Activated B cell treated with CpG ODN at 0.5 μM for 24 hours (primary cell): ENCODE data around the gene RPN2. TPM values are rescaled to one million over a fixed set of nuclear protein-coding genes. Genes with fewer than 3 reads are reported as not detected.
A peak's percentile ranks its signal among the peaks of the same experiment; 100 is the strongest.

Experiments used
- ATAC-seq: fragments of 200-7000 bp; cut with Tn5 transposase; one replicate; pipeline ENCODE4 v1.10.0; 2021; ENCODE audit warnings: low read depth, mild to moderate bottlenecking, moderate library complexity
- CTCF ChIA-PET: fragments of 350-600 bp; sonication (Branson Sonifier 250); formaldehyde crosslinking; loops from one replicate; lab custom pipeline; 2021; ENCODE audit warnings: antibody characterized with exemption; lab: Charles Lee
- POLR2A ChIA-PET: fragments of 350-600 bp; sonication (Branson Sonifier 250); formaldehyde crosslinking; loops from one replicate; lab custom pipeline; 2021; ENCODE audit warnings: antibody characterized with exemption; lab: Charles Lee
- DNase-seq: peaks from one replicate; pipeline ENCODE4 v3.0.0; 2022
- H3K27ac Mint-ChIP-seq: one replicate; pipeline ENCODE4 v1.8.0; 2020; ENCODE audit warnings: mixed read lengths
- H3K27me3 Mint-ChIP-seq: one replicate; pipeline ENCODE4 v1.8.0; 2021; ENCODE audit warnings: mixed read lengths
- H3K36me3 Mint-ChIP-seq: one replicate; pipeline ENCODE4 v1.8.0; 2021; ENCODE audit warnings: low read depth, mixed read lengths
- H3K4me1 Mint-ChIP-seq: one replicate; pipeline ENCODE4 v1.8.0; 2021; ENCODE audit warnings: mixed read lengths
- H3K4me3 Mint-ChIP-seq: one replicate; pipeline ENCODE4 v1.8.0; 2020; ENCODE audit warnings: mild to moderate bottlenecking, mixed read lengths
- H3K9me3 Mint-ChIP-seq: one replicate; pipeline ENCODE4 v1.8.0; 2020; ENCODE audit warnings: mixed read lengths
- CTCF ChIP-seq: fragments of 200-600 bp; IDR thresholded peaks from one replicate; pipeline ENCODE4 v1.8.0; 2022; ENCODE audit warnings: antibody characterized with exemption, mild to moderate bottlenecking
- intact Hi-C: fragments of 100-400 bp; cut with micrococcal nuclease; formaldehyde crosslinking; loops from one replicate; pipeline ENCODE4 v1.15.1; 2024
- total RNA-seq: library from RNA; stranded (reverse); gene quantifications from 2 replicates; pipeline ENCODE4 v1.2.3, GENCODE V29; 2022

The RPN2 gene
- total RNA-seq, 1 donor from 2014 or later = 106 TPM

- Mint-ChIP-seq H3K4me1 (peaks cover 4% of the 10 kb centered on the region), H3K4me3 (no peak overlapping the region), H3K9me3 (no peaks in the 10 kb centered on the region), H3K27me3 (no peaks in the 10 kb centered on the region), H3K36me3 (peaks cover 81% of the 10 kb centered on the region), H3K27ac (no peak overlapping the region)
- TF ChIP-seq CTCF = no peak
- ChIA-PET POLR2A (interaction anchor here (0.6 kb wide), 1 partner anchor 8 kb away, joined by 4 read pairs; no protein-coding TSS in a partner anchor), CTCF (interaction anchor here (1.0 kb wide), 1 partner anchor 24 kb away, joined by 5 read pairs; no protein-coding TSS in a partner anchor)
- no peak for ATAC-seq
- intact Hi-C loops = no loop called here
- no peak for DNase-seq
Observed at GRCh38 chr20:37219751-37220668, 40.9 kb downstream of the RPN2 start.

DNA sequence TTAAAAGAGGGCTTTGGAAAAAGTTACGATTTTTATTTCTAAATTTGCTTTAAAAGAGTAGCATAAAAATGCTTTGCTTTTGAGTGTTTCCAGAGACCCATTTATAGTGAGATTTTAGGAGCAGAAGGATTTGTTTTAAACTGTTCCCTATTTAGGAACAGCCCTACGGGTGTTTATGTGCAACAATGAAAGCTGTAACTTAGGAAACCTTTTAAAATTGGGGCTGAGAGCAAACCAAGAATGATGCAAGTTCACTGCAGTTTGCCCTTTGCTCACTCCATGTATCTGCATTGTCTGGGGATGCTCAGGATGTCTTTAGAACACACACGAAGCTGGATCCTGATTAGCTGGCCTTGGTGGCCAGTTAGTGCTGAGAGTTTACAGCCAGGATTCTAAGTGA lies 41.6 kb downstream of the RPN2 start:
- DNase-seq (no peak), ATAC-seq (no peak)
- Mint-ChIP-seq H3K27ac (no peak overlapping the region), H3K4me3 (no peak overlapping the region), H3K9me3 (no peaks in the 10 kb centered on the region), H3K27me3 (no peaks in the 10 kb centered on the region), H3K36me3 (peaks cover 81% of the 10 kb centered on the region), H3K4me1 (peaks cover 4% of the 10 kb centered on the region)
- CTCF ChIA-PET = interaction anchor here (1.0 kb wide), 1 partner anchor 25 kb away, joined by 5 read pairs; no protein-coding TSS in a partner anchor
- intact Hi-C loops = no loop called here
- POLR2A ChIA-PET = interaction anchor here (0.6 kb wide), 1 partner anchor 9 kb away, joined by 4 read pairs; no protein-coding TSS in a partner anchor
- no peak for TF ChIP-seq CTCF

GRCh38 chr20:37222086-37222485 lies 43.0 kb downstream of the RPN2 start:
- DNase-seq (no peak), ATAC-seq (no peak)
- peaks cover 83% of the 10 kb centered on the region for H3K36me3 Mint-ChIP-seq
- TF ChIP-seq CTCF = no peak
- ChIA-PET POLR2A (interaction anchor here (0.6 kb wide), 1 partner anchor 137 kb away, joined by 3 read pairs; no protein-coding TSS in a partner anchor), CTCF (no interaction called here)
- no peak overlapping the region for H3K4me3 Mint-ChIP-seq
- no peaks in the 10 kb centered on the region for H3K9me3 Mint-ChIP-seq
- H3K27me3 Mint-ChIP-seq = no peaks in the 10 kb centered on the region
- intact Hi-C loops = no loop called here
- H3K27ac Mint-ChIP-seq = no peak overlapping the region
- H3K4me1 Mint-ChIP-seq = peaks cover 4% of the 10 kb centered on the region

DNA sequence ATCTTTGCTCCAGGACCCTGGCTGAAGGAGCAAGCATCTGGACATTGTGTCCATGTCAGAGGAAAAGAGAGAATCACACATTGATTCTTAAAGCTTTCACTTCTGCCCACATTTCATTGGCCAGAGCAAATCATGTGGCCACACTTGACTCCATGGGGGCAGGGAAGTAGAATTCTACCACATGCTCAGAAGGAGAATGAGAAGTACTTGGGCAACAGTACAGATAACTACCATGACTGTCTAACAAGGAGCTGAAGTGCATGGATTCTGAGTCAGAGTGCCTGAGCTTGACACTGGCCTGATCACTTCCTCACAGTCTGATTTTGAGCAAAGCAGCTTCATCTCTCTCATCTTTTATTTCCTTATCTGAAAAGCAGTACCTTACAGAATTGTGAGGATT lies 43.9 kb downstream of the RPN2 start:
- ChIA-PET CTCF (interaction anchor here (1.0 kb wide), 1 partner anchor 312 kb away, joined by 3 read pairs; no protein-coding TSS in a partner anchor), POLR2A (interaction anchor here (0.7 to 1.7 kb wide), 2 partner anchors 44 to 66 kb away, joined by 3 to 7 read pairs; partner anchors contain the start of genes MANBAL, MROH8 and RPN2)
- peaks cover 4% of the 10 kb centered on the region for H3K4me1 Mint-ChIP-seq
- ATAC-seq (peak; percentile 76), DNase-seq (no peak)
- H3K36me3 Mint-ChIP-seq = peaks cover 87% of the 10 kb centered on the region
- H3K27ac Mint-ChIP-seq = peak overlapping the region; percentile 70
- no peak for TF ChIP-seq CTCF
- H3K27me3 Mint-ChIP-seq = no peaks in the 10 kb centered on the region
- intact Hi-C loops = no loop called here
- H3K4me3 Mint-ChIP-seq = no peak overlapping the region
- H3K9me3 Mint-ChIP-seq = no peaks in the 10 kb centered on the region

DNA sequence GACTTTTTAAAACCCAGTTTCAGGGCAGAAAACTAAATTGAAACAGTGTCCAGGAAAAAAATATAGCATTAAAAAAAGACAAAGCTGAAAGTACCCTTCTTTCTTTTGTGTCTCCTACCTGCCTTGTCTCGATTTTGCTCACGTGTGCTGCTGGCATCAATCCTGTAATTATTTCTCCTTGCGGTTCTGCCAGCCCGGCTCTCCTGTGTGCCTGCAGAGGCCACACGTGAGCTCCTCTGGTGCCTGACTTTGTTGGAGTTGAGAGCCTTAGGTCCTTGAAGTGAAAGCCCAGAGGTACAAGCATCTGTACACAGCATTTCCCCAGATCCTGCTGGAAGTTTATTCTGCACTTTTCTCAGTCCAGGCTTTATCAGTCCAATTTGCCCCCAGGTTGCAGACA lies 46.0 kb downstream of the RPN2 start:
- ATAC-seq (no peak), DNase-seq (no peak)
- peaks cover 4% of the 10 kb centered on the region for H3K4me1 Mint-ChIP-seq
- POLR2A ChIA-PET = no interaction called here
- H3K9me3 Mint-ChIP-seq = no peaks in the 10 kb centered on the region
- H3K27me3 Mint-ChIP-seq = no peaks in the 10 kb centered on the region
- H3K27ac Mint-ChIP-seq = no peak overlapping the region
- no peak for TF ChIP-seq CTCF
- CTCF ChIA-PET = interaction anchor here (0.6 kb wide), 1 partner anchor 51 kb away, joined by 4 read pairs; no protein-coding TSS in a partner anchor
- intact Hi-C loops = no loop called here
- H3K36me3 Mint-ChIP-seq = peaks cover 90% of the 10 kb centered on the region
- H3K4me3 Mint-ChIP-seq = no peak overlapping the region
